Loucy (cell line): ENCODE results near the gene ADAMTS6.

Source experiments
- H2AFZ ChIP-seq: fragments of 200-600 bp; sonication (generic); 2 replicates; pipeline ENCODE4 v1.6.0; 2016; ENCODE audit warnings: antibody characterized with exemption, mild to moderate bottlenecking, low read length, moderate library complexity
- H3F3A ChIP-seq: fragments of 200-600 bp; 2 replicates; pipeline ENCODE4 v1.6.0; 2016; ENCODE audit warnings: antibody characterized with exemption, low read depth, mild to moderate bottlenecking
- H3K27me3 ChIP-seq: fragments of 200-600 bp; sonication (generic); 2 replicates; pipeline ENCODE4 v1.6.1; 2014; ENCODE audit warnings: low read length, mild to moderate bottlenecking; ENCODE audit not compliant: insufficient read depth, poor library complexity, severe bottlenecking
- H3K36me3 ChIP-seq: fragments of 200-600 bp; sonication (generic); 2 replicates; pipeline ENCODE4 v1.6.1; 2016; ENCODE audit warnings: low read length; ENCODE audit not compliant: insufficient read depth
- H3K4me1 ChIP-seq: fragments of 200-600 bp; sonication (generic); 2 replicates; pipeline ENCODE4 v1.5.1; 2014; ENCODE audit warnings: low read length, mild to moderate bottlenecking; ENCODE audit not compliant: insufficient read depth, poor library complexity, severe bottlenecking
- H3K4me2 ChIP-seq: fragments of 200-600 bp; sonication (generic); 2 replicates; pipeline ENCODE4 v1.6.0; 2014; ENCODE audit warnings: antibody characterized with exemption, low read length, low read depth, mild to moderate bottlenecking; ENCODE audit not compliant: poor library complexity, severe bottlenecking
- H3K4me3 ChIP-seq: fragments of 200-600 bp; sonication (generic); 2 replicates; pipeline ENCODE4 v1.5.1; 2014; ENCODE audit warnings: low read length, mild to moderate bottlenecking, mixed read lengths; ENCODE audit not compliant: poor library complexity, severe bottlenecking
- H3K79me2 ChIP-seq: fragments of 200-600 bp; sonication (generic); 2 replicates; pipeline ENCODE4 v1.6.1; 2014; ENCODE audit warnings: low read length; ENCODE audit not compliant: insufficient read depth
- H3K9ac ChIP-seq: fragments of 200-600 bp; sonication (generic); 2 replicates; pipeline ENCODE4 v1.6.0; 2014; ENCODE audit warnings: mild to moderate bottlenecking, low read depth, low read length, moderate library complexity; ENCODE audit not compliant: poor library complexity, severe bottlenecking
- H3K9me2 ChIP-seq: fragments of 200-600 bp; sonication (generic); replicated peaks from 2 replicates; pipeline ENCODE4 v1.6.1; 2016; ENCODE audit warnings: low read depth, low read length, mixed read lengths
- H3K9me3 ChIP-seq: fragments of 200-600 bp; sonication (generic); 2 replicates; pipeline ENCODE4 v1.6.1; 2014; ENCODE audit warnings: mild to moderate bottlenecking, antibody characterized with exemption, low read length, low read depth; ENCODE audit not compliant: insufficient read depth
- H4K20me1 ChIP-seq: fragments of 200-600 bp; sonication (generic); 2 replicates; pipeline ENCODE4 v1.6.0; 2014; ENCODE audit warnings: antibody characterized with exemption, low read length, mild to moderate bottlenecking; ENCODE audit not compliant: insufficient read depth, poor library complexity, severe bottlenecking
- EZH2phosphoT487 ChIP-seq: fragments of 200-600 bp; IDR thresholded peaks from 2 replicates; pipeline ENCODE4 v1.6.1; 2018; ENCODE audit warnings: antibody characterized with exemption, mild to moderate bottlenecking, moderate library complexity, borderline replicate concordance
- TF ChIP-seq, protein P1 (sequence below): fragments of 200-600 bp; sonication (generic); conservative IDR thresholded peaks from 2 replicates; pipeline ENCODE4 v1.5.1; 2014; ENCODE audit warnings: mild to moderate bottlenecking, antibody characterized with exemption, low read length

ADAMTS6 gene

DNA sequence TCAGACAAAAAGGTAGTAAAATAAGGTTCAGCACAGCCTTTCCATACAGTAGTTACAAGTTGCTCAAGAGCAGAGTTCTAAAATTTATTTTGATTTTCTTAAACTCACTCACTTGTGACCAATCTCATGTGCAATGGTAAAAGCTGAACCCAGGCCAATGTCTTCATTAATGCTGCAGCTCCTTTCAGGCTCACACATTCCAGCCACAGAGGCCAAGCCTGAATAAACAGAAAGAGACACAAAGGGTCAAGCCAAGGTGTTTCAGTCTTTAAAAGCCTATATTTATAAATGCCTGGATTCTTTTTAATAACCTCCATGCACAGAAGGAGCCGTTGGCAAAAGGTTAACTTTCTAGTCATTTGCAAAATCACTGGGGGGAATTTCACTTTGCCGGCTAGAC is 152.5 kb downstream of the ADAMTS6 start:
- no peak overlapping the region for H2AFZ ChIP-seq
- no peaks in the 10 kb centered on the region for H3K79me2 ChIP-seq
- H4K20me1 ChIP-seq: no peaks in the 10 kb centered on the region
- no peaks in the 10 kb centered on the region for H3F3A ChIP-seq
- no peaks in the 10 kb centered on the region for H3K9me2 ChIP-seq
- H3K4me2 ChIP-seq: no peak overlapping the region
- TF ChIP-seq, protein P1, sequence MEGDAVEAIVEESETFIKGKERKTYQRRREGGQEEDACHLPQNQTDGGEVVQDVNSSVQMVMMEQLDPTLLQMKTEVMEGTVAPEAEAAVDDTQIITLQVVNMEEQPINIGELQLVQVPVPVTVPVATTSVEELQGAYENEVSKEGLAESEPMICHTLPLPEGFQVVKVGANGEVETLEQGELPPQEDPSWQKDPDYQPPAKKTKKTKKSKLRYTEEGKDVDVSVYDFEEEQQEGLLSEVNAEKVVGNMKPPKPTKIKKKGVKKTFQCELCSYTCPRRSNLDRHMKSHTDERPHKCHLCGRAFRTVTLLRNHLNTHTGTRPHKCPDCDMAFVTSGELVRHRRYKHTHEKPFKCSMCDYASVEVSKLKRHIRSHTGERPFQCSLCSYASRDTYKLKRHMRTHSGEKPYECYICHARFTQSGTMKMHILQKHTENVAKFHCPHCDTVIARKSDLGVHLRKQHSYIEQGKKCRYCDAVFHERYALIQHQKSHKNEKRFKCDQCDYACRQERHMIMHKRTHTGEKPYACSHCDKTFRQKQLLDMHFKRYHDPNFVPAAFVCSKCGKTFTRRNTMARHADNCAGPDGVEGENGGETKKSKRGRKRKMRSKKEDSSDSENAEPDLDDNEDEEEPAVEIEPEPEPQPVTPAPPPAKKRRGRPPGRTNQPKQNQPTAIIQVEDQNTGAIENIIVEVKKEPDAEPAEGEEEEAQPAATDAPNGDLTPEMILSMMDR: no peak
- no peak for TF ChIP-seq EZH2phosphoT487
- no peaks in the 10 kb centered on the region for H3K9me3 ChIP-seq
- no peaks in the 10 kb centered on the region for H3K36me3 ChIP-seq
- no peak overlapping the region for H3K9ac ChIP-seq
- no peak overlapping the region for H3K4me3 ChIP-seq
- no peaks in the 10 kb centered on the region for H3K4me1 ChIP-seq
- no peaks in the 10 kb centered on the region for H3K27me3 ChIP-seq

DNA sequence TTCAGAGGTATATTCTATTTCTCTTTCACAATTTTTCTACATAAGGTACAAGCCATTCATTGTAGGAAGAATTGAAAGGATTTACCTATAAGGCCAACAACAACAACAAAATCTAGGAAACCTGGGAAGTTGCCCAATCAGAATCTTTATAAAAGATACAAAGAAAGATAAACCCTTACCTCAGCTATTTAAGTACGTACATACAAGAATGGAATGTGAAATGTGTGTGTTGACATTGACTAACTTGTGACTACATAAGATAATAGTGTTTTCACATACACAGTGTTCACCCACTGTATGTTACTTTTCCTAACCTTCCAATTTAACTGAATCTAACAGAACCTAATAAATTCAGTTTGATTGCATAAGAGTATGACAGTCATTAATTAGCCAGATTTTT is 154.1 kb downstream of the ADAMTS6 start:
- TF ChIP-seq EZH2phosphoT487: no peak
- TF ChIP-seq, protein P1: no peak
- Histone ChIP-seq H3K79me2 (no peaks in the 10 kb centered on the region), H3K4me3 (no peak overlapping the region), H3K4me1 (no peaks in the 10 kb centered on the region), H2AFZ (no peak overlapping the region), H3K9me2 (no peaks in the 10 kb centered on the region), H3K36me3 (no peaks in the 10 kb centered on the region), H3K9ac (no peak overlapping the region), H3K9me3 (no peaks in the 10 kb centered on the region), H4K20me1 (no peaks in the 10 kb centered on the region), H3K27me3 (no peaks in the 10 kb centered on the region), H3K4me2 (no peak overlapping the region), H3F3A (no peaks in the 10 kb centered on the region)

GRCh38 chr5:65326922-65327321 is 154.8 kb downstream of the ADAMTS6 start:
- Histone ChIP-seq H3K9ac (no peak overlapping the region), H3K4me3 (no peak overlapping the region), H2AFZ (no peak overlapping the region), H3K9me3 (no peaks in the 10 kb centered on the region), H4K20me1 (no peaks in the 10 kb centered on the region), H3K4me1 (no peaks in the 10 kb centered on the region), H3K36me3 (no peaks in the 10 kb centered on the region), H3F3A (no peaks in the 10 kb centered on the region), H3K9me2 (no peaks in the 10 kb centered on the region), H3K27me3 (no peaks in the 10 kb centered on the region), H3K4me2 (no peak overlapping the region), H3K79me2 (no peaks in the 10 kb centered on the region)
- no peak for TF ChIP-seq EZH2phosphoT487
- TF ChIP-seq, protein P1: no peak
